ENCODE measurements around the gene ACKR2. TPM values are rescaled to one million over a fixed set of nuclear protein-coding genes. Genes with fewer than 3 reads are reported as not detected.

Gene ACKR2
- total RNA-seq, 2 experiments from 2014 or later: 2.0 to 2.3 TPM

DNA sequence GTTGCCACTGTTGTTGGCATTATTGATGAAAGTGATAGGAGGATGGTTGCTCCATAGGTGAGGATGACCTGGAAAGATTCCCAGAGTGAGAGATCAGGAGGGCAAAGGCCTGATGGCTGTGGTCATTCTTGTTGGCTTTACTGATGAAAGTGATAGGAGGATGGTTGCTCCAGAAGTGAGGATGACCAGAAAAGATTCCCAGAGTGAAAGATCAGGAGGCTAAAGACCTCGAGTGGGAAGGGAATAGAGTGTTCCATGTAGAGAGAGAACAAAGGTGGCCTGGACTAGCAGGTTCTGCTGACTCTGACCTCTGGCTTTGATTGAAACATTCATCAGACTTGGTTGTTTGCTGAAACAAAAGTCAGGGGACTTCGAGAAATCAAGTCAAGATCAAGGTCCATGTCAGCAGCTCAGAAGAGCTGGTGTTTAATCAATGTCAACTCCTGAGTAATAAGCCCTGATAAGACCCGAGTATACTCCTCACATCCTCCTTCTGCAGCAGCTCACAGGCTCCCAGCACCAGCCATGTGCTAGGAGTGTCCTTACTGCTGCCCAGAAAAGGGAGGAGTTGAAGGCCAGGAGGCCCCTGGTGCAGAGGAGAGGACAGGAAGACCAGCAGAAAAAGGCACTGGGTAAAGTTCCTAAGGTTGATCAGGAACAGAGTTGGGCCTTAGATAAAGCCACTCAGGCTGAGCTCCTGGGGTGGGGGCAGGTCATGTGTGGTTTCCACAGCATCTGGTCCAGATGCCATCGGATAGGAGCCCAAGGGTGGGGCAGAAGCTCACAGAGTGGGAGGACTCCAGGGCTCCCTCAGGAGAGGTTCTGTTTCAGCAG is 46.5 kb downstream of the ACKR2 start:
- H3K4me1 Mint-ChIP-seq: peaks cover 3% of the 10 kb centered on the region
- H3K27me3 Mint-ChIP-seq: peaks cover 24% of the 10 kb centered on the region
- ChIA-PET CTCF (interaction anchor here (1.0 kb wide), 1 partner anchor 24 kb away, joined by 3 read pairs; no protein-coding TSS in a partner anchor), POLR2A (no interaction called here)
- no peak overlapping the region for H3K4me3 Mint-ChIP-seq
- H3K9me3 Mint-ChIP-seq: no peaks in the 10 kb centered on the region
- no peak for DNase-seq
- no peaks in the 10 kb centered on the region for H3K36me3 Mint-ChIP-seq (ENCODE audit: low read depth)
- no peak overlapping the region for H3K27ac Mint-ChIP-seq

DNA sequence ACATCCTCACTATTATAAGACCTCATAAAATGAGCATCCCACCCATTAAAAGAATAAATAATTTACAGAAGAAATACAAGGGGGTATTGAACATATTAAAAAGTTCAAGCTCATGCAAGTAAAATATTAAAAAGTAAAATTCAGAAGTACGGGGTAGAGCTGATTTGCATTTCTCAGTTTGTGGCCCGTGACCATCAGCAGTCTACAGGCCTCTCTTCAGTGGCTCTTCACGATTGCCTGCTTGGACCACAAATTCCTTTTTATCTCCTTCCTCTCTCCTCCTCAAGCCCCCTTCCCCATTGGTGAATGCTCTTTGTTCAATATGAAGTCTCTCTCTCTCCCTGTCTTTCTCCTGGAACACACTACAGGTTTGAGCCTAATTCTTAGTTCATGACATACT is 47.3 kb downstream of the ACKR2 start:
- ChIA-PET CTCF (interaction anchor here (1.0 kb wide), 1 partner anchor 25 kb away, joined by 3 read pairs; no protein-coding TSS in a partner anchor), POLR2A (no interaction called here)

DNA sequence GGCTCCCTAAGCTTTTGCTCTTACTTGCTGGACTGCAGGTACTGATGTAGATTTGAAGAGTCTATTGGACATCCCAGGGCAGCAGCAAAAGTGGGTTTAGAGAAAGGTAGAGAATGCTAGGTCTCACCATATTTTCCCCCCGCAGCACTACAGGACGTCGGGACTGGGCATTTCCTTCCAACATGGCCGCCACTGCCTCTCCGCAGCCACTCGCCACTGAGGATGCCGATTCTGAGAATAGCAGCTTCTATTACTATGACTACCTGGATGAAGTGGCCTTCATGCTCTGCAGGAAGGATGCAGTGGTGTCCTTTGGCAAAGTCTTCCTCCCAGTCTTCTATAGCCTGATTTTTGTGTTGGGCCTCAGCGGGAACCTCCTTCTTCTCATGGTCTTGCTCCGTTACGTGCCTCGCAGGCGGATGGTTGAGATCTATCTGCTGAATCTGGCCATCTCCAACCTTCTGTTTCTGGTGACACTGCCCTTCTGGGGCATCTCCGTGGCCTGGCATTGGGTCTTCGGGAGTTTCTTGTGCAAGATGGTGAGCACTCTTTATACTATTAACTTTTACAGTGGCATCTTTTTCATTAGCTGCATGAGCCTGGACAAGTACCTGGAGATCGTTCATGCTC is 55.2 kb downstream of the ACKR2 start:
- CTCF ChIA-PET: no interaction called here
- DNase-seq: no peak
- POLR2A ChIA-PET: no interaction called here

More for the DNA sequence above, 47.3 kb downstream of the ACKR2 start:
- H3K36me3 Mint-ChIP-seq (ENCODE audit: low read depth): no peaks in the 10 kb centered on the region
- H3K4me3 Mint-ChIP-seq: no peak overlapping the region
- no peak overlapping the region for H3K27ac Mint-ChIP-seq
- no peak for DNase-seq
- H3K9me3 Mint-ChIP-seq: no peaks in the 10 kb centered on the region
- peaks cover 30% of the 10 kb centered on the region for H3K27me3 Mint-ChIP-seq
- H3K4me1 Mint-ChIP-seq: peaks cover 3% of the 10 kb centered on the region

DNA sequence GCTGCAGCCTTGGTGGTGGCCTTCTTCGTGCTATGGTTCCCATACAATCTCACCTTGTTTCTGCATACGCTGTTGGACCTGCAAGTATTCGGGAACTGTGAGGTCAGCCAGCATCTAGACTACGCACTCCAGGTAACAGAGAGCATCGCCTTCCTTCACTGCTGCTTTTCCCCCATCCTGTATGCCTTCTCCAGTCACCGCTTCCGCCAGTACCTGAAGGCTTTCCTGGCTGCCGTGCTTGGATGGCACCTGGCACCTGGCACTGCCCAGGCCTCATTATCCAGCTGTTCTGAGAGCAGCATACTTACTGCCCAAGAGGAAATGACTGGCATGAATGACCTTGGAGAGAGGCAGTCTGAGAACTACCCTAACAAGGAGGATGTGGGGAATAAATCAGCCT is 56.0 kb downstream of the ACKR2 start:
- CTCF ChIA-PET: no interaction called here
- Mint-ChIP-seq H3K27me3 (peaks cover 26% of the 10 kb centered on the region), H3K9me3 (no peaks in the 10 kb centered on the region), H3K36me3 (ENCODE audit: low read depth) (no peaks in the 10 kb centered on the region), H3K27ac (no peak overlapping the region), H3K4me1 (no peaks in the 10 kb centered on the region), H3K4me3 (no peak overlapping the region)
- POLR2A ChIA-PET: no interaction called here
- DNase-seq: no peak

More for the DNA sequence above, 55.2 kb downstream of the ACKR2 start:
- Mint-ChIP-seq H3K27me3 (peaks cover 31% of the 10 kb centered on the region), H3K36me3 (ENCODE audit: low read depth) (no peaks in the 10 kb centered on the region), H3K4me3 (no peak overlapping the region), H3K4me1 (no peaks in the 10 kb centered on the region), H3K27ac (no peak overlapping the region), H3K9me3 (no peaks in the 10 kb centered on the region)

DNA sequence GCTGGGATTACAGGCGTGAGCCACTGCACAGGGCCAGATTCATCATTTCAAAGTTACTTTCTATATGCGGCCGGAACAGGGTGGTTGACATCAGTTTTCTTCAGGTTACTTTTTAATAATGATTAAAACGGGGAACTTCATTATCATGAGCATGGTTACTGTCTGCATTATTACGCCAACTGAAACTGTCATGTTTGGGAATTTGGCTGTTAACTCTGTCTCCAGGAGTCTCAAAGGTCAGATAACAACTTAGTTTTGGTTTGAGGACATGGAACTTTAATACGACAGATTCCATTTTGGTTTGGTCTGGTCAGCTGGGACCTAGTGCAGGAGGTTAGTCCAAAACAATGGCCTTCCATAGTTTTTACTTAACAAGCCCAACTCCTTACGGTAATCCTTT is 57.9 kb downstream of the ACKR2 start:
- peaks cover 9% of the 10 kb centered on the region for H3K27me3 Mint-ChIP-seq
- H3K9me3 Mint-ChIP-seq: no peaks in the 10 kb centered on the region
- no peak for DNase-seq
- H3K4me1 Mint-ChIP-seq: no peaks in the 10 kb centered on the region
- no peaks in the 10 kb centered on the region for H3K36me3 Mint-ChIP-seq (ENCODE audit: low read depth)
- CTCF ChIA-PET: no interaction called here
- POLR2A ChIA-PET: no interaction called here
- H3K27ac Mint-ChIP-seq: no peak overlapping the region
- no peak overlapping the region for H3K4me3 Mint-ChIP-seq

DNA sequence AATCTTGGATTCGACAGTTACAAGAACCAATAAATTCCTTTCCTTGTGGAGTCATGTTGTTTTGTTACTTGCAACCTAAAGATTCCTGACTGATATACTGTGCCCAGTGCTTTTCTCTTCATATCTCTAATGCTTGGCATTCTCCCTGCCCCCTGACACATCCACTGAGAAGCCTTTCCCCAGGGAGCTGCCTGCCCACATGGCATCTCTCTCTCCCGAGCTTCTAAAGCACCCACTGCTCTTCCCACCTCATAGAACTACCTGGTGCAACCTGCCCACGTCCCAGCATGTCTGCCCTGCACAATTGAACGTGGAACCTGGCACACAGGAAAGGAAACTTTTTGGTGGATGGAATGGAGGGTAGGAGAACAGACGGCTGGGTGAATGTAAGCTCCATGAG is 59.6 kb downstream of the ACKR2 start:
- CTCF ChIA-PET: interaction anchor here (1.1 to 1.3 kb wide), 2 partner anchors 12 to 89 kb away, joined by 3 to 5 read pairs; no protein-coding TSS in a partner anchor
- Mint-ChIP-seq H3K9me3 (no peaks in the 10 kb centered on the region), H3K4me1 (no peaks in the 10 kb centered on the region)

DNA sequence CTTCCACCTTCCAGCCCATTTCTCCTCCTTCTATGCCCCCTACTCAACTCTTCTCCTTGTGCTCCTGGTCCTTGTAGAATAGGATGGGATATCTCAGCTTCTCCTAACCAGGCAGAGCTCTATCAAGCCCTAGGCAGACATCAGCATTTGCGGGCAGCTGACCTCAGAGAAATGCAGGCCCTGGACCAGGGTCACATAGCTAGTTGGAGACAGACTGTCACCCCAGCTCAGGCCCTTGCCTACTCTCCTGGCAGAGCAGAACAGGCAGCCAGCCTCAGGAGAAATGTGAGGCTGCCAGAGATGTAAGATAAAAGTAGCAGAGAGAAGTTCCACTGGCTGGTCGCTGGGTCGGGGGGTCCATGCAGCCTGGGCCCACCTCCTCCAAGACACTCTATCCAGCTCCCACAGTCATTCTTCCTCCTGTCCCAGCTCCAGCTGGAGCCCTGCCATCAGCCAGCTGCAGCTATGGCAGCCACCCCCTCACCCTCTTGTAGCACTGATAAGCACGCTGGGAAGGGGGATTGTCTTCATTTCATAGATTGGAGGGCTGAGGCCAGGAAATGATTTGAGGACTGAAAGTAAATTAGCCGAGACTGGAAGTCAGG is 62.4 kb downstream of the ACKR2 start:
- Mint-ChIP-seq H3K9me3 (no peaks in the 10 kb centered on the region), H3K27me3 (peaks cover 10% of the 10 kb centered on the region), H3K4me1 (no peaks in the 10 kb centered on the region), H3K36me3 (ENCODE audit: low read depth) (no peaks in the 10 kb centered on the region), H3K27ac (no peak overlapping the region), H3K4me3 (no peak overlapping the region)
- CTCF ChIA-PET: no interaction called here
- no peak for DNase-seq
- POLR2A ChIA-PET: interaction anchor here (1.2 kb wide), 1 partner anchor 9 kb away, joined by 3 read pairs; no protein-coding TSS in a partner anchor

More for the DNA sequence above, 59.6 kb downstream of the ACKR2 start:
- POLR2A ChIA-PET: no interaction called here
- peaks cover 7% of the 10 kb centered on the region for H3K27me3 Mint-ChIP-seq
- no peak overlapping the region for H3K4me3 Mint-ChIP-seq
- no peak overlapping the region for H3K27ac Mint-ChIP-seq
- DNase-seq: no peak
- H3K36me3 Mint-ChIP-seq (ENCODE audit: low read depth): no peaks in the 10 kb centered on the region

DNA sequence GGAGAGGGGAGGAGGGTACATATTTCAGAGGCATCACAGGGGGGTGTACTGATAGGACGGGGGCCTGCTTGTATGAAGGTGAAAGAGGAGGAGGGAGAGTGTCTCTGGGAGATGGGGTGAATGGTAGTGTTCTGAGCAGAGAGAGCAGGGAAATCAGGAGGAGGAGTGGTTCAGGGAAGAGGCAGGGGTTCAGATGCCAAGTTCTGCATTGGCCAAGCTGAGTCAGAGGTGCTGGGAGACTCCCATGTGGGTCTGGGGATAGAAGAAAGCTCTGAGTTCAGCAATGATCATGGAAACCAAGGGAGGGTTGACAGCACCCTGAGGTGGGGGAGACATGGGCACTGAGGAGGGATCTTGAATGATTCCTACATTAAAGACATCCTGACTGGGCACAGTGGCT is 63.5 kb downstream of the ACKR2 start:
- Mint-ChIP-seq H3K4me3 (no peak overlapping the region), H3K27me3 (peaks cover 10% of the 10 kb centered on the region), H3K36me3 (ENCODE audit: low read depth) (no peaks in the 10 kb centered on the region), H3K9me3 (no peaks in the 10 kb centered on the region), H3K4me1 (no peaks in the 10 kb centered on the region), H3K27ac (no peak overlapping the region)
- ChIA-PET POLR2A (no interaction called here), CTCF (no interaction called here)
- DNase-seq: no peak

DNA sequence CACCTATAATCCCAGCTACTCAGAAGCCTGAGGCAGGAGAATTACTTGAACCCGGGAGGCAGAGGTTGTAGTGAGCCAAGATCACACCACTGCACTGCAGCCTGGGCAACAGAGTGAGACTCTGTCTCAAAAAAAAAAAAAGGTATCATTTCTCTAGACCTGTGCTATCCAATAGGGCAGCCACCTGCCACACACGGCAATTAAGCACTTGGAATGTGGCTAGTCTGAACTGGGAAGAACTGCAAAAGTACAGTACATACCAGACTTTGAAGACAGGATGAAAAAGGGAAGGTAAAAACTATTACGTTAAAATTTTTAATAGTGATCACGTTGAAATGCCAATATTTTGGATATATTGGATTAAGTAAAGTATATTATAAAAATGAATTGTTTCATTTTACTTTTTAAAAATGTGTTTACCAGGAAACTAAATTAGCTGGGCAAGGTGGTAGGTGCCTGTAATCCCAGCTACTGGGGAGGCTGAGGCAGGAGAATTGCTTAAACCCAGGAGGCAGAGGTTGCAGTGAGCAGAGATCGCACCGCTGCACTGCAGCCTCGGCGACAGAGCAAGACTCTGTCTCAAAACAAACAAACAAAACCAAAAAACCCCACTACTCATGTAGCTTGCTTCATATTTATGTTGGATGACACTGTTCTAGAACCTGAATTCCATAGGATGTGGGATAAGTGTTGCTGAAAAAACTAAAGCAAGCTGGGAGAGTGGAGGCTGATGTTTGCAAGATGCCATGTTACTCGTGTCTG is 64.2 kb downstream of the ACKR2 start:
- DNase-seq: no peak
- CTCF ChIA-PET: no interaction called here
- H3K4me3 Mint-ChIP-seq: no peak overlapping the region
- no peaks in the 10 kb centered on the region for H3K36me3 Mint-ChIP-seq (ENCODE audit: low read depth)
- no peak overlapping the region for H3K27ac Mint-ChIP-seq
- POLR2A ChIA-PET: no interaction called here
- no peaks in the 10 kb centered on the region for H3K4me1 Mint-ChIP-seq
- peaks cover 12% of the 10 kb centered on the region for H3K27me3 Mint-ChIP-seq
- no peaks in the 10 kb centered on the region for H3K9me3 Mint-ChIP-seq

DNA sequence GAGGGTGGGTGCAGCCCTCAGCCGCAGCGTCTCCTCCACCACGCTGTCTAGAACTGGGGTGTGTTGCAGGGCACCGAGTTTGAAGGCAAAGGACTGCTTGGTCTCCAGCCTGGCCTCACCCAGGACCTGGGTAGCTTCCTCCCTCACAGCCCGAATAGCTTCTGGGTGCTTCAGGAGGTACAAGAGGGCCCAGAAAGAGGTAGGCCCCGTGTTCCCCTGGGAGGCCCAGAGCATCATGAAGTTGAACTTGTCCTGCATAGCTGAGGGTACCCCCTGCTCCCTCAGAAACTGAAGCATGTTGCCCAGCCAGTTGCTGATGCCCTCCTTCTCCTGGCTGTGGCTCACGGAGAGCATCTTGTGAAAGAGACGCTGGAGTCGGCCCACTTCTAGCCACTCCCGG is 65.5 kb downstream of the ACKR2 start:
- Mint-ChIP-seq H3K9me3 (no peaks in the 10 kb centered on the region), H3K4me3 (no peak overlapping the region), H3K4me1 (peaks cover 2% of the 10 kb centered on the region), H3K36me3 (ENCODE audit: low read depth) (no peaks in the 10 kb centered on the region), H3K27me3 (peaks cover 18% of the 10 kb centered on the region), H3K27ac (no peak overlapping the region)
- ChIA-PET POLR2A (no interaction called here), CTCF (interaction anchor here (1.9 kb wide), 1 partner anchor 44 kb away, joined by 6 read pairs; no protein-coding TSS in a partner anchor)
- DNase-seq: no peak

DNA sequence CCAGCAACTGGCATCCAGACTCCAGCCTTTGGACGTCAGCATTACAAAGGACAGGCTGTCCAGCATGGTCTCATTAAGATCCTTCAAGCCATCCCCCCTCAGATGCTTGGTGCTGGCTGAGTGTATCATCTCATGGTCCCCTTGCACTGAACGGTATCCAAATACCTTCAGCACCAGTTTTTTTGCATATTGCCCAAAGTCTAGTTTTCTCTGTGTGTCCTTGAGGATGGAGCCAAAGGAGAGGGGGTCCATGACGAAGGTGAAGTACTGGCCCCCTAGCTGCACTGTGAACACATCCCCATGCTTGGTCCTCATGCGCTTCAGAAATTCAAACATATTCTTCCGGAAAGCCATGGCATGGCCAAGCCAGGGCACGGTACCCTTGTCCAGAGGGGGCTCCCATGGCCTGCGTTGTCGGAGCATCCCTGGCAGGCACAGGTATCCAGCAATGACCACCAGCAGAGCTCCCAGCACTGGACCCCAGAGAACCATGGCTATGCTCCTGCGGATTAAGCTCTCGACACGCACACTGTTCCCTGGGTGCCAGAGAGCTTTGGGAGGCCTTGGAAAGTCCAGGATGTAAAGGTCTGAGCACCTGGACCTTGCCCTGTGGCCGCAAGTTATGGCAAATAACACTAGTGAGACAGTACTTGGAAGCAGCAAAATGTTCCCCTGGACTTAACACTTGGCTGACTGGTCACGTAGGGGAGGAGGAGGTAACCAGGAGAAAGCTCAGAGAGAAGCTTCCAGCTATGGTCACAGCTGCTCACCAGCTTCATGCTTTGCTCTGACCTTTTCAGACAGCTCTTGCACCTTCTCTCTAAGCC is 66.3 kb downstream of the ACKR2 start, which contains the start of gene CYP8B1:
CYP8B1 (minus strand) TSS at position 555 of the 827 bp plus-strand sequence; CDS start at position 492, 63 bp downstream.
- ChIA-PET CTCF (interaction anchor here (1.1 to 1.9 kb wide), 2 partner anchors 45 to 95 kb away, joined by 3 to 6 read pairs; no protein-coding TSS in a partner anchor), POLR2A (interaction anchor here (1.0 kb wide), 1 partner anchor 118 kb away, joined by 3 read pairs; no protein-coding TSS in a partner anchor)
- no peaks in the 10 kb centered on the region for H3K36me3 Mint-ChIP-seq (ENCODE audit: low read depth)
- peaks cover 18% of the 10 kb centered on the region for H3K27me3 Mint-ChIP-seq
- no peaks in the 10 kb centered on the region for H3K9me3 Mint-ChIP-seq
- no peak for DNase-seq
- peaks cover 5% of the 10 kb centered on the region for H3K4me1 Mint-ChIP-seq
- no peak within 1 kb of the TSS for H3K4me3 Mint-ChIP-seq
- no peak within 1 kb of the TSS for H3K27ac Mint-ChIP-seq

DNA sequence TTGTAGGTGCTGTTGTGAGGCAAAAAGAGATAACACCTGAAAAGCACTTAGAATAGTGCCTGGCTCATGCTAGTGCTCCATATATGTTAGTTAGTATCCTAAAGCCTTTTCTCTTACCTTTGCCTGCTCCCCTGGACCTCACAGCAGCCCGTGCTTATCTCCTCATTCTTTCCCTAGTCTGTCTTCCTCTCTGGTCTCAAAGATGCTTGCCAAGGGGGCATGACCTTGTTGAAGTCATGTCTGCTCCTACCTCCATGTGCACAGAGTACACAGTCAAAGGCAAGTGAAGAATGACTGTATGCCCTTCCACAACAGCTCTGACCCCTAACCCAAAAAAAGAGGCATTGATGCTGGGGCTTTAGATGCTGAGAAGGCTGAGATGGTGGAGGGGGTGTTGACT is 67.2 kb downstream of the ACKR2 start:
- no peaks in the 10 kb centered on the region for H3K36me3 Mint-ChIP-seq (ENCODE audit: low read depth)
- POLR2A ChIA-PET: no interaction called here
- H3K4me3 Mint-ChIP-seq: no peak overlapping the region
- CTCF ChIA-PET: interaction anchor here (1.1 kb wide), 1 partner anchor 96 kb away, joined by 3 read pairs; no protein-coding TSS in a partner anchor
- DNase-seq: no peak
- H3K4me1 Mint-ChIP-seq: peaks cover 11% of the 10 kb centered on the region
- H3K27me3 Mint-ChIP-seq: peaks cover 18% of the 10 kb centered on the region
- no peak overlapping the region for H3K27ac Mint-ChIP-seq
- H3K9me3 Mint-ChIP-seq: no peaks in the 10 kb centered on the region
